D721Med (cell line): ENCODE data around the gene IL17C.

Experiments used
- DNase-seq: peaks from one replicate; pipeline ENCODE4 v3.0.0; 2011; ENCODE audit warnings: low spot score; ENCODE audit not compliant: insufficient read length
- FAIRE-seq: peaks from 2 replicates; lab custom pipeline; 2011; peaks lifted over from hg19 to GRCh38; lab: Jason Lieb, UNC
- TF ChIP-seq, protein P1 (sequence below): IDR thresholded peaks from 2 replicates; pipeline ENCODE4 v1.5.1; 2012; ENCODE audit warnings: mild to moderate bottlenecking, control low read depth; ENCODE audit not compliant: insufficient read depth; ENCODE audit errors: missing control alignments

The IL17C gene

DNA sequence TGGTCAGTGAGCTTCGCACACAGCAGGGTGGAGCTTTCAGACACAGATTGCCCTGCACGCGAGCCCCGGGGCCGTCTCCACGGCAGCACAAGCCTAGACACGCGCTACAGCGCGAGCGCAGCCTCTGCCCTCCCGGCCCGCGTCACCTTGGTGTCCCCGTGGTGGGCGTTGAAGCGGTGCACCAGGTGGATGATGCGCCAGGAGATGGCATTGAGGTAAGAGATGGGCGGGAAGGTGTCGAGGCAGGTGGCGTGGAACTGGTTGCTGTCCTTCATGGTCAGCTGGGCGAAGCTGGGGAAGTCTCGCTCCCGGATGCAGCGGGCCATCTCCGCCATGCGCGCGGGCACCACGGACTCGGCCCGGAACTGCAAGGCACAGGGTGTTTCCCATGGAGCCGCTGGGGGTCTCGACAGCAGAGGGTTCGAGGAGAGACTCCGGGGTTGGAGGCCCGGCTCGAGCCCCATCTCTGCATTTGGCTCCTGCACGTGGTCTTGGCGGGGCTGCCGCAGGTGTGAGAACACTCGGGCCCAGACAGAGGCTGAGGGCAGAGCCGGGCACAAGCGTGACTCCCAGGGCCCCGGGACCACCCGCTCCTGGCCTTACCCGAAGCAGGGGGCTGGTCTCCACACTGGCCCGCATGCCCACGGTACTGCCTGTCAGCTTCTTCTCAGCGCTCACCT is 16.8 kb downstream of the IL17C start:
- no peak for FAIRE-seq
- TF ChIP-seq, protein P1, sequence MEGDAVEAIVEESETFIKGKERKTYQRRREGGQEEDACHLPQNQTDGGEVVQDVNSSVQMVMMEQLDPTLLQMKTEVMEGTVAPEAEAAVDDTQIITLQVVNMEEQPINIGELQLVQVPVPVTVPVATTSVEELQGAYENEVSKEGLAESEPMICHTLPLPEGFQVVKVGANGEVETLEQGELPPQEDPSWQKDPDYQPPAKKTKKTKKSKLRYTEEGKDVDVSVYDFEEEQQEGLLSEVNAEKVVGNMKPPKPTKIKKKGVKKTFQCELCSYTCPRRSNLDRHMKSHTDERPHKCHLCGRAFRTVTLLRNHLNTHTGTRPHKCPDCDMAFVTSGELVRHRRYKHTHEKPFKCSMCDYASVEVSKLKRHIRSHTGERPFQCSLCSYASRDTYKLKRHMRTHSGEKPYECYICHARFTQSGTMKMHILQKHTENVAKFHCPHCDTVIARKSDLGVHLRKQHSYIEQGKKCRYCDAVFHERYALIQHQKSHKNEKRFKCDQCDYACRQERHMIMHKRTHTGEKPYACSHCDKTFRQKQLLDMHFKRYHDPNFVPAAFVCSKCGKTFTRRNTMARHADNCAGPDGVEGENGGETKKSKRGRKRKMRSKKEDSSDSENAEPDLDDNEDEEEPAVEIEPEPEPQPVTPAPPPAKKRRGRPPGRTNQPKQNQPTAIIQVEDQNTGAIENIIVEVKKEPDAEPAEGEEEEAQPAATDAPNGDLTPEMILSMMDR, result no peak
- DNase-seq, result no peak

DNA sequence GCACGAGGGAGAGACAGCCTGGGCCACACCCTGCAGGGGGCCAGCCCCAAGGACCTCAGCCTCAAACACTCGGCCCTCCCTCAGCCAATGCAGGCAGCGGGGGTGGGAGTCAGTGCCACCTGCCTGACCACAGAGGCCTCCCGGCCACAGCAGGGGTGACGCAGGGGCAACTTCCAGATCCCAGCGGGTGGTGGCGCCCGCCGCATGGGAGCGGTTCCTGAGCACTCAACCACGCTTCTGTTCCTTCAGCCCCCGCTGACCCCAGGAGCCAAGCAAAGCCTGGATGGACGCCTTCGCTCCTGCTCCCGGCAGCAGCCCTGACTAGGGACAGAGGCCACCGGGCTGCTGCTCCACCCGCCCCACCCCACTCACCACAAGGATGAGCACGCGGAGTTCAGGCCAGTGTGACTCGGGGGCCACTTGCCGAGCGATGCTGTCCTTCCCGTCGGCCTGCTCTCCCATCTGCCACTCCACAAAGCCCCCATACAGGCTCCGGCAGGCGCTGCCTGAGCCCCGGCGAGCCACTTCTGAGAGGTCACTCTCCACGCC is 17.4 kb downstream of the IL17C start:
- no peak for FAIRE-seq
- TF ChIP-seq, protein P1, result no peak
- DNase-seq, result no peak

DNA sequence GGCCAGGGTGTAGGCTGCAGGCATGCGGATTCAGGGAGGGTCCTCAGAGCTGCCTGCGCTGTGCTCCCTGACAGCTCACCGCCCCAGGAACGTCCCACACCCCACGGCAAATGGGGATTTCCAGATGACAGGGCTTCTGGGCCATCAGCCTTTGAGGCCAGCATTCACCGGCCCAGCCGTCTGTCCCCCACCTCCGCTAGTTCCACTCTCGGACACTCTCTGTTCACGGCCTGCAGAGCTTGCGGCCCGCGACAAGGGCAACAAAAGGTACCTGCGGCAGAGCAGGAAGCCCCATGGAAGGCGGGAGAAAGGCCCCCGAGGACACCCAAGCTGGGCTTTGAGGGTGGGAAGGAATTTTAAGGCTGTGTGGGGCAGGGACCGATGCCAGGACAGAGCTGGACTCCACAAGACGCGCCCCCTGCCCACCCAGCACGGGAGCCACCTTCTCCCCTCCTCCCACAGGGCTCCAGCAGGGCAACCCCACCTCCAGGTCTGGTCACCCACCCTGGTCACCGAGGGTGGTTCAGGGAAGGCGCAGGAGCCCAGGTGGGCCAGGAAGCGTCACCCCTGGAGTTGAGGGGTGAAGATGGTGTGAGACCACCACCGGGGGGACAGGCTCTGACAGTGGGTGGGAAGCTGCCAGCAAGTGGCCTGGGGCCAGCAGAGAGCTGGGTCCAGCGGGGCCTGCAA is 18.1 kb downstream of the IL17C start:
- TF ChIP-seq, protein P1, result no peak
- no peak for FAIRE-seq
- DNase-seq, result no peak

DNA sequence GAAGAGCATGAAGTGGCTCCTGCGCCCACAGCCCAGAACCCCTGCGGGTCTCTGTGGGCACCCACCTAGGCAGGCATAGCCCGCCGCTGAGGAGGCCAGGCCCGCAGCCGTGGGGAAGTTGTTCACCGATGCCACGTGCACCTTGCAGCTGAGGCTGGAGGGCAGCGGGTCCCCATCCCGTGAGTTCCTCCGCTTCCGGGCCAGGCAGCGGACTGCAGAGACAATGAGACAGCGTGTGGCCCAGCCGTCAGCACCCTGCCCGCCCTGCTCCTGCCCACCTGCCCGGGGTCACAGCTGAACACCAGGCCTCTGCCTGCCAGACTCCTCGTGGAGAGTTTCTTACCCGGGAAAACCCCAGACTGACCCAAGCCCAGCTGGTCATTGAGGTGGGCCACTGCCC is 19.0 kb downstream of the IL17C start:
- no peak for FAIRE-seq
- DNase-seq, result no peak
- TF ChIP-seq, protein P1, result no peak

DNA sequence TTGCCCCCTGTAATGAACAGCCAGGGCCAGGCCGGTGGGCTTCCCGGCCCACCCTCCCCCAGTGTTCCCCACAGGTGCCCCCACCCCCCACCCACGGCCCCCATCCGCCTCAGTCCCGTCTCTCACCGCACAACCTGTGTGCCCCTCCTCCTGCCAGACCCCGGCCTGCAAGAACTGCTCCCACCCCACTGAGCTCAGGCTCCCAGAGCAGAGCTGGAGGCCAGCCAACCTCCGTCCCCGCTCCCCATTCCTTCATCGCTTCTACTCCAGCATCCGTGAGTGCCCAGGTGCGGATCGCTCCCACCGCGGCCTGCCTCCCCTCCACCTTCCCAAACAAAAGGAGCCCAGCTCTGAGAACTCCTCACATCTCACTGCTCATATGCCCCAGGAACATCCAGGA is 20.3 kb downstream of the IL17C start:
- DNase-seq, result no peak
- no peak for FAIRE-seq
- TF ChIP-seq, protein P1, result no peak

DNA sequence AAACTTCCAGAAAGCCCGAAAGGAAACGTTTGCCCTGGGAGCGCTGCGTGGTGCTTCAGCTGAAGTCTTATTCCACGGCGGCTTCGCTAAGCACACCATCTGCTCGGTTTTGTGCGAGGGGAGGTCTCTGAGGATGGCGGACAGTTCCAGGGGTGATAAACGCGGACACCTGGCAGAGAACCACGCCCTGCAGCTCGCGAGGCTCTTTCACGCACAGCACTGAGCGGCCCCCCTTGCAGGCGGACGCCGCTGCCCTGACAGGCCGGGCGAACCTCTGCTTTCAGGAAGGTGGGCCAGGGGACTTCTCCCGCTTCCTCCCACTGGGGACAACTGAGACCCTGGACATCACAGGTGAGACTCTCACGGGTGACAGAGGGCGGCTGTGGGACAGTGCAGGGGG is 20.8 kb downstream of the IL17C start:
- FAIRE-seq (no peak), DNase-seq (no peak)
- TF ChIP-seq, protein P1, result no peak

DNA sequence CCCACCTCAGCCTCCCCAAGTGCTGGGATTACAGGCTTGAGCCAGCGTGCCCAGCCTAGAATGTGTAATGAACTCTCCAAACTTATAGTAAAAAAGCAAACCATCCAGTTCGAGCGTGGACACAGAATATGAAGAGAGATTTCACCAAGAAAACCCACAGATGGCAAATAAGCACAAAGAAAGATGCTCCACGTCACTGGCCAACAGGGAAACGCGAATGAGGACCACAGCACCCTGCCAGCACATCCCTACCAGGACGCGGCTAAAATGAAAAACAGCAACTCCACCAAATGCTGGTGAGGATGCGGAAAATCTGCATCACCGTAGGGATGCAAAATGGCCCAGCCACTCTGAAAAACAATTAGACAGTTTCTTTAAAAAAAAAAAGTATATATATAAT is 23.1 kb downstream of the IL17C start:
- FAIRE-seq (no peak), DNase-seq (no peak)
- TF ChIP-seq, protein P1, result no peak
